Activated naive CD8-positive, alpha-beta T cell treated with anti-CD3 and anti-CD28 coated beads, Interleukin-2, amount 50 U/mL, for 24 hours (primary cell): ENCODE data around the gene OTOG.
"Not testable (repeated sequence)": the region's sequence is repeated elsewhere in the genome, so short reads cannot be mapped to it uniquely, and the experiment has no call there.

Source experiments
- ATAC-seq: fragments of 150-1000 bp; cut with Tn5 transposase; one replicate; pipeline ENCODE4 v1.10.0; 2021
- DNase-seq: peaks from one replicate; pipeline ENCODE4 v3.0.0; 2021
- H3K27ac Mint-ChIP-seq: one replicate; pipeline ENCODE4 v1.8.0; 2021; ENCODE audit warnings: mild to moderate bottlenecking, mixed read lengths
- H3K27me3 Mint-ChIP-seq: one replicate; pipeline ENCODE4 v1.8.0; 2021; ENCODE audit warnings: mixed read lengths
- H3K36me3 Mint-ChIP-seq: one replicate; pipeline ENCODE4 v1.8.0; 2021; ENCODE audit warnings: low read depth, mixed read lengths
- H3K4me1 Mint-ChIP-seq: one replicate; pipeline ENCODE4 v1.8.0; 2021; ENCODE audit warnings: mixed read lengths
- H3K4me3 Mint-ChIP-seq: one replicate; pipeline ENCODE4 v1.8.0; 2021; ENCODE audit warnings: mild to moderate bottlenecking, moderate library complexity, mixed read lengths
- H3K9me3 Mint-ChIP-seq: one replicate; pipeline ENCODE4 v1.8.0; 2021; ENCODE audit warnings: mixed read lengths

Gene OTOG

GRCh38 chr11:17611503-17612220 is 64.6 kb downstream of the OTOG start:
- Mint-ChIP-seq H3K27me3 (peaks cover 4% of the 10 kb centered on the region), H3K4me1 (no peaks in the 10 kb centered on the region), H3K36me3 (no peaks in the 10 kb centered on the region), H3K4me3 (no peak overlapping the region), H3K9me3 (no peaks in the 10 kb centered on the region), H3K27ac (no peak overlapping the region)
- ATAC-seq (no peak), DNase-seq (no peak)

GRCh38 chr11:17612221-17613188 is 65.4 kb downstream of the OTOG start:
- Mint-ChIP-seq H3K36me3 (no peaks in the 10 kb centered on the region), H3K27me3 (peaks cover 4% of the 10 kb centered on the region), H3K4me3 (no peak overlapping the region), H3K9me3 (no peaks in the 10 kb centered on the region), H3K27ac (no peak overlapping the region), H3K4me1 (no peaks in the 10 kb centered on the region)
- DNase-seq (no peak), ATAC-seq (no peak)

- Mint-ChIP-seq H3K27ac (no peak overlapping the region), H3K27me3 (peaks cover 7% of the 10 kb centered on the region), H3K36me3 (no peaks in the 10 kb centered on the region), H3K4me3 (no peak overlapping the region), H3K4me1 (no peaks in the 10 kb centered on the region), H3K9me3 (no peaks in the 10 kb centered on the region)
- ATAC-seq (no peak), DNase-seq (no peak)
These were observed 66.4 kb downstream of the OTOG start for GRCh38 chr11:17613428-17613962.

- no peak overlapping the region for H3K4me3 Mint-ChIP-seq
- H3K4me1 Mint-ChIP-seq = no peaks in the 10 kb centered on the region
- ATAC-seq (no peak), DNase-seq (no peak)
- peaks cover 7% of the 10 kb centered on the region for H3K27me3 Mint-ChIP-seq
- H3K27ac Mint-ChIP-seq = no peak overlapping the region
- H3K36me3 Mint-ChIP-seq = no peaks in the 10 kb centered on the region
- H3K9me3 Mint-ChIP-seq = no peaks in the 10 kb centered on the region
These were observed 66.9 kb downstream of the OTOG start for GRCh38 chr11:17613983-17614382.

GRCh38 chr11:17622711-17623110 is 75.7 kb downstream of the OTOG start:
- Mint-ChIP-seq H3K27me3 (peaks cover 29% of the 10 kb centered on the region), H3K9me3 (peaks cover 20% of the 10 kb centered on the region)
- not testable (repeated sequence) for H3K27ac Mint-ChIP-seq, H3K4me1 Mint-ChIP-seq, DNase-seq, H3K4me3 Mint-ChIP-seq, ATAC-seq, H3K36me3 Mint-ChIP-seq

GRCh38 chr11:17629113-17629512 is 82.1 kb downstream of the OTOG start:
- Mint-ChIP-seq H3K9me3 (no peaks in the 10 kb centered on the region), H3K36me3 (no peaks in the 10 kb centered on the region), H3K4me3 (no peak overlapping the region), H3K4me1 (no peaks in the 10 kb centered on the region), H3K27me3 (peaks cover 25% of the 10 kb centered on the region), H3K27ac (no peak overlapping the region)
- ATAC-seq (no peak), DNase-seq (no peak)

- H3K36me3 Mint-ChIP-seq = no peaks in the 10 kb centered on the region
- H3K27me3 Mint-ChIP-seq = peaks cover 19% of the 10 kb centered on the region
- no peak overlapping the region for H3K4me3 Mint-ChIP-seq
- no peaks in the 10 kb centered on the region for H3K9me3 Mint-ChIP-seq
- H3K27ac Mint-ChIP-seq = no peak overlapping the region
- no peaks in the 10 kb centered on the region for H3K4me1 Mint-ChIP-seq
- ATAC-seq = no peak
- no peak for DNase-seq
These were observed 83.9 kb downstream of the OTOG start for GRCh38 chr11:17630936-17631335.

GRCh38 chr11:17631702-17632365 is 84.8 kb downstream of the OTOG start:
- H3K27me3 Mint-ChIP-seq = peaks cover 15% of the 10 kb centered on the region
- no peaks in the 10 kb centered on the region for H3K36me3 Mint-ChIP-seq
- DNase-seq (no peak), ATAC-seq (peak; percentile 16)
- H3K9me3 Mint-ChIP-seq = no peaks in the 10 kb centered on the region
- H3K4me1 Mint-ChIP-seq = no peaks in the 10 kb centered on the region
- no peak overlapping the region for H3K27ac Mint-ChIP-seq
- H3K4me3 Mint-ChIP-seq = no peak overlapping the region

- Mint-ChIP-seq H3K9me3 (no peaks in the 10 kb centered on the region), H3K4me3 (no peak overlapping the region), H3K27ac (no peak overlapping the region), H3K27me3 (peaks cover 6% of the 10 kb centered on the region), H3K4me1 (no peaks in the 10 kb centered on the region), H3K36me3 (no peaks in the 10 kb centered on the region)
- ATAC-seq (no peak), DNase-seq (no peak)
These were observed 86.4 kb downstream of the OTOG start for GRCh38 chr11:17633279-17633986.

GRCh38 chr11:17633987-17634775 is 87.1 kb downstream of the OTOG start:
- no peak overlapping the region for H3K27ac Mint-ChIP-seq
- no peak overlapping the region for H3K4me3 Mint-ChIP-seq
- H3K36me3 Mint-ChIP-seq = no peaks in the 10 kb centered on the region
- H3K9me3 Mint-ChIP-seq = no peaks in the 10 kb centered on the region
- H3K27me3 Mint-ChIP-seq = no peaks in the 10 kb centered on the region
- H3K4me1 Mint-ChIP-seq = no peaks in the 10 kb centered on the region
- DNase-seq = no peak
- no peak for ATAC-seq

- ATAC-seq = no peak
- no peaks in the 10 kb centered on the region for H3K9me3 Mint-ChIP-seq
- H3K27me3 Mint-ChIP-seq = no peaks in the 10 kb centered on the region
- no peak for DNase-seq
- no peak overlapping the region for H3K4me3 Mint-ChIP-seq
- no peaks in the 10 kb centered on the region for H3K36me3 Mint-ChIP-seq
- no peak overlapping the region for H3K27ac Mint-ChIP-seq
- no peaks in the 10 kb centered on the region for H3K4me1 Mint-ChIP-seq
These were observed 87.9 kb downstream of the OTOG start for GRCh38 chr11:17634776-17635550.

GRCh38 chr11:17635551-17635938 is 88.5 kb downstream of the OTOG start:
- Mint-ChIP-seq H3K27ac (no peak overlapping the region), H3K27me3 (no peaks in the 10 kb centered on the region), H3K4me3 (no peak overlapping the region), H3K4me1 (no peaks in the 10 kb centered on the region), H3K9me3 (no peaks in the 10 kb centered on the region), H3K36me3 (no peaks in the 10 kb centered on the region)
- DNase-seq (no peak), ATAC-seq (no peak)

- Mint-ChIP-seq H3K4me3 (no peak overlapping the region), H3K36me3 (no peaks in the 10 kb centered on the region), H3K4me1 (no peaks in the 10 kb centered on the region), H3K9me3 (no peaks in the 10 kb centered on the region), H3K27me3 (no peaks in the 10 kb centered on the region), H3K27ac (no peak overlapping the region)
- no peak for DNase-seq
- ATAC-seq = no peak
These were observed 89.7 kb downstream of the OTOG start for GRCh38 chr11:17636721-17637120.
